Measurements from ENCODE around the gene CT45A8. TPM values are rescaled to one million over a fixed set of nuclear protein-coding genes. Genes with fewer than 3 reads are reported as not detected.
"Not testable (repeated sequence)": the region's sequence is repeated elsewhere in the genome, so short reads cannot be mapped to it uniquely, and the experiment has no call there.

Gene CT45A8
- total RNA-seq, 1 experiment from 2014 or later: not detected

DNA sequence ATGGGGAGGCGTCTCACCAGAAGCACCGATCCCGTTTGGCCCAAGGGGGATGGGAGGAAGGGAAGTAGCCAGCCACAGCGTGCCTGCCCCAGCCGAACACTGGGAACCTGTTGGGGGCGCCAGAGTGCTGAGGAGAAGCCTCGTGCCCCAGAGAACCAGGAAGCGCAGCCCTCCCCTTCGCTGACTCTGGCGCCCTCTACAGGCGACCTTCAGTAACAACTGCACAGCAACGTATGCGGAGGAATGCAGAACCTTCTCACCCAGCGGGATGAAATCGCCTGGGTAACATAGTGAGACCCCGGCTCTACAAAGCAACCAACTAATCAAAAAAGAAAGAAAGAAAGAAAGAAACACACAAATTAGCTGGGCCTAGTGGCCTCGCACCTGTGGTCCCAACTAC lies 34.4 kb downstream of the CT45A8 start, which contains the start of gene CT45A2:
Gene CT45A2, minus strand, starts transcription at position 101 of the 400 bp plus-strand sequence. CDS start 3,747 bp downstream, outside the sequence.
- H3K4me1 Mint-ChIP-seq (ENCODE audit: low read depth, unreplicated experiment); H3K36me3 Mint-ChIP-seq (ENCODE audit: insufficient read depth, unreplicated experiment); H3K27ac Mint-ChIP-seq (ENCODE audit: unreplicated experiment); CTCF ChIA-PET; intact Hi-C loops (cut with micrococcal nuclease; ENCODE audit: unreplicated experiment); H3K4me1 ChIP-seq; H3K4me3 ChIP-seq (ENCODE audit: low read depth, low read length); H3K27me3 Mint-ChIP-seq (ENCODE audit: insufficient read depth, unreplicated experiment); H3K4me3 Mint-ChIP-seq (ENCODE audit: unreplicated experiment); DNase-seq; H3K9me3 ChIP-seq; BruUV-seq (replicated peaks); H3K9me3 Mint-ChIP-seq (ENCODE audit: unreplicated experiment); H3K27me3 ChIP-seq (replicated peaks; ENCODE audit: control insufficient read depth, insufficient read depth, low read length); H3K36me3 ChIP-seq (ENCODE audit: control insufficient read depth, insufficient read depth, low read length); POLR2A ChIA-PET: not testable (repeated sequence)

DNA sequence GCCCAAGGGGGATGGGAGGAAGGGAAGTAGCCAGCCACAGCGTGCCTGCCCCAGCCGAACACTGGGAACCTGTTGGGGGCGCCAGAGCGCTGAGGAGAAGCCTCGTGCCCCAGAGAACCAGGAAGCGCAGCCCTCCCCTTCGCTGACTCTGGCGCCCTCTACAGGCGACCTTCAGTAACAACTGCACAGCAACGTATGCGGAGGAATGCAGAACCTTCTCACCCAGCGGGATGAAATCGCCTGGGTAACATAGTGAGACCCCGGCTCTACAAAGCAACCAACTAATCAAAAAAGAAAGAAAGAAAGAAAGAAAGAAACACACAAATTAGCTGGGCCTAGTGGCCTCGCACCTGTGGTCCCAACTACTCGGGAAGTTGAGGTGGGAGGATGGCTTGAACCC lies 51.7 kb downstream of the CT45A8 start, which contains the start of gene CT45A6:
Gene CT45A6, minus strand, starts transcription at position 101 of the 400 bp plus-strand sequence. CDS start 3,794 bp downstream, outside the sequence.
- H3K9me3 Mint-ChIP-seq (ENCODE audit: unreplicated experiment); H3K27ac Mint-ChIP-seq (ENCODE audit: unreplicated experiment); DNase-seq; H3K9me3 ChIP-seq; H3K36me3 ChIP-seq (ENCODE audit: control insufficient read depth, insufficient read depth, low read length); H3K4me3 ChIP-seq (ENCODE audit: low read depth, low read length); H3K27me3 ChIP-seq (replicated peaks; ENCODE audit: control insufficient read depth, insufficient read depth, low read length); H3K27me3 Mint-ChIP-seq (ENCODE audit: insufficient read depth, unreplicated experiment); CTCF ChIA-PET; BruUV-seq (replicated peaks); H3K4me1 Mint-ChIP-seq (ENCODE audit: low read depth, unreplicated experiment); H3K4me1 ChIP-seq; H3K4me3 Mint-ChIP-seq (ENCODE audit: unreplicated experiment); H3K36me3 Mint-ChIP-seq (ENCODE audit: insufficient read depth, unreplicated experiment); intact Hi-C loops (cut with micrococcal nuclease; ENCODE audit: unreplicated experiment); POLR2A ChIA-PET: not testable (repeated sequence)

Other genes starting within 250 kb of the CT45A8 start
- gene CT45A1, start 140.9 kb downstream of the CT45A8 start, total RNA-seq (2022): not detected in 2 replicates
- not detected in 2 replicates for gene CT45A3, start 86.3 kb downstream of the CT45A8 start, total RNA-seq (2022)
- gene CT45A5, start 69.0 kb downstream of the CT45A8 start, total RNA-seq (2022): not detected in 2 replicates
- not detected in 2 replicates for gene CT45A6, start 51.8 kb downstream of the CT45A8 start, total RNA-seq (2022)
- not detected in 2 replicates for gene CT45A2, start 34.5 kb downstream of the CT45A8 start, total RNA-seq (2022)
- gene CT45A7, start 17.3 kb downstream of the CT45A8 start, total RNA-seq (2022): not detected in 2 replicates
- gene CT45A9, start 17.3 kb upstream of the CT45A8 start, total RNA-seq (2022): not detected in 2 replicates
- not detected in 2 replicates for gene CT45A10, start 38.9 kb upstream of the CT45A8 start, total RNA-seq (2022)
- not detected in 2 replicates for gene SAGE1, start 39.2 kb upstream of the CT45A8 start, total RNA-seq (2022)
- gene MMGT1, start 119.5 kb upstream of the CT45A8 start, total RNA-seq (2022): 17.3 and 18.3 TPM in 2 replicates
- 9.9 and 11.8 TPM in 2 replicates for gene SLC9A6, start 130.9 kb upstream of the CT45A8 start, total RNA-seq (2022)